ENCODE data around the gene PDSS1. TPM values are rescaled to one million over a fixed set of nuclear protein-coding genes. Genes with fewer than 3 reads are reported as not detected.
A peak's percentile ranks its signal among the peaks of the same experiment; 100 is the strongest.

Gene PDSS1
- total and polyA plus RNA-seq, 2 experiments from 2014 or later: 9.7 to 13.5 TPM

DNA sequence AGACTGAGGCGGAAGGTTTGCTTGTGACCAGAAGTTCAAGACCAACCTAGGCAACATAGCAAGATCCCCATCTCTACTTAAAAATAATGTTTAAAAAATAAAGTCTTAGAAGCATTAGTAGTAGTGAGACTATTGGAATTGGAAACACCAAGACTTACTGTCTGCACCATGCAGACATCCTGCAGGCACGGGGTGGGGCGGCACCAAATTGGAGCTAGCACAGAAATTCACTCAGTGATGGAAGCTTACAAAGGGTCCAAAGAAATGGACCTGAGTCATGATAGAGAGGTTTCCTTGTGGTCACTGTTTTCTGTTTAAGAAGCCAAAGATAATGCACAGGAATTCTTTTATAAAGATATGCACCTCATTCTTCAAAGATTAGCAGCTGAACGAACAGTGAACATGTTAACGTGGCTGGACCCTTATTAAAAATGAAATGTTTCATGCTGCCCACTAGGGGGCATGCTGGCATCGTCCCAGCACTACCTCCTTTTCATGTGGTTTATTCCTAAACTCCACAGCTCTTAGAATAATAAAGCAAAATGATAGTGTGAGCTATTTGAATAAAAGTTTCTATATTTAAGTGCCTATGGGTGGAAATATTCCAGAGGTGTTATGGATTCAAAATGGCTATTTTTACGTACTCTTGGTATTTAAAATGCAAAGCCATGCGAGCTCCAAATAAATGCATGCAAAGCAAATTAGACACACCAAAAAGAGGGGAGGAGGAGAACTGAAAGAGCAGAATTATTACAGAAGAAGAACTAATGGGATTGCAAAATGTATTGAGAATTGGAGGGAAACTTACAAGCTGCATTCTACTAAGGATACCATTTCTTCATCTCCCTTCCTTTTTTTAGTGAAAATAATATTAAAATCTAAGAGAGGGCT lies 28.6 kb downstream of the PDSS1 start:
- no peaks in the 10 kb centered on the region for H4K20me1 ChIP-seq (ENCODE audit: insufficient read depth, poor library complexity, severe bottlenecking)
- H3K79me2 ChIP-seq: no peaks in the 10 kb centered on the region
- H3K4me3 ChIP-seq: no peak overlapping the region
- H3K9me3 ChIP-seq (ENCODE audit: low read depth): no peaks in the 10 kb centered on the region
- H3K27me3 ChIP-seq: no peaks in the 10 kb centered on the region
- no peaks in the 10 kb centered on the region for H3K9me2 ChIP-seq (replicated peaks; ENCODE audit: insufficient read depth)
- no peak overlapping the region for H3K27ac ChIP-seq
- 61% methylated on average over 8 of the region's 8 CpGs for WGBS (ENCODE audit: low lambda C conversion rate, missing lambda C conversion rate)
- H3K4me2 ChIP-seq: no peak overlapping the region
- no peak overlapping the region for H2AFZ ChIP-seq
- H3K36me3 ChIP-seq (replicated peaks; ENCODE audit: insufficient read depth, low read depth): no peaks in the 10 kb centered on the region
- DNase-seq (ENCODE audit: low spot score): peak; percentile 72
- TF ChIP-seq EZH2phosphoT487 (IDR thresholded peaks at IDR 0.05; ENCODE audit: low read depth, severe bottlenecking, unreplicated experiment) (no peak), EZH2 (IDR thresholded peaks at IDR 0.05; ENCODE audit: borderline replicate concordance) (no peak)
- TF ChIP-seq, protein P1, sequence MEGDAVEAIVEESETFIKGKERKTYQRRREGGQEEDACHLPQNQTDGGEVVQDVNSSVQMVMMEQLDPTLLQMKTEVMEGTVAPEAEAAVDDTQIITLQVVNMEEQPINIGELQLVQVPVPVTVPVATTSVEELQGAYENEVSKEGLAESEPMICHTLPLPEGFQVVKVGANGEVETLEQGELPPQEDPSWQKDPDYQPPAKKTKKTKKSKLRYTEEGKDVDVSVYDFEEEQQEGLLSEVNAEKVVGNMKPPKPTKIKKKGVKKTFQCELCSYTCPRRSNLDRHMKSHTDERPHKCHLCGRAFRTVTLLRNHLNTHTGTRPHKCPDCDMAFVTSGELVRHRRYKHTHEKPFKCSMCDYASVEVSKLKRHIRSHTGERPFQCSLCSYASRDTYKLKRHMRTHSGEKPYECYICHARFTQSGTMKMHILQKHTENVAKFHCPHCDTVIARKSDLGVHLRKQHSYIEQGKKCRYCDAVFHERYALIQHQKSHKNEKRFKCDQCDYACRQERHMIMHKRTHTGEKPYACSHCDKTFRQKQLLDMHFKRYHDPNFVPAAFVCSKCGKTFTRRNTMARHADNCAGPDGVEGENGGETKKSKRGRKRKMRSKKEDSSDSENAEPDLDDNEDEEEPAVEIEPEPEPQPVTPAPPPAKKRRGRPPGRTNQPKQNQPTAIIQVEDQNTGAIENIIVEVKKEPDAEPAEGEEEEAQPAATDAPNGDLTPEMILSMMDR (IDR thresholded peaks at IDR 0.05; ENCODE audit: poor library complexity): peak; percentile 85
- H3K4me1 ChIP-seq (ENCODE audit: insufficient read depth): no peaks in the 10 kb centered on the region

DNA sequence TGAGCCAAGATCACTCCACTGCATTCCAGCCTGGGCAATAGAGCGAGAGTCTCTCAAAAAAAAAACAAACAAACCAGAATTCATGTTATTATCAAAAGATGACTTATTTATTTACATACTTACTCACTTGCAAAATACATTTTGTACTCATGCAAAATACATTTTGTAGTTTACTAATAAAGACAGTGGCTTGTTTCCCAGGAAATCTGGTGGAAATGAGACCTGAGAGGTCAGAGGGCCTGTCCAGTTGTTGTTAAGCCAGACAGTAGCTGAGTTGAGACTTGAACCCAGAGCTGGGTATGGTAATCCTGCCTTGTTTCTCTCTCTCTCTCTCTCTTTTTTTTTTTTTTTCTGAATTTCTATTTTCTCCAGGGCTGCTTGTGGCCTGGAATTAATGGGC lies 29.5 kb downstream of the PDSS1 start:
- Histone ChIP-seq H3K27me3 (no peaks in the 10 kb centered on the region), H3K9me3 (ENCODE audit: low read depth) (no peaks in the 10 kb centered on the region), H2AFZ (no peak overlapping the region), H3K36me3 (replicated peaks; ENCODE audit: insufficient read depth, low read depth) (no peaks in the 10 kb centered on the region), H3K4me1 (ENCODE audit: insufficient read depth) (no peaks in the 10 kb centered on the region), H3K4me2 (no peak overlapping the region), H3K9me2 (replicated peaks; ENCODE audit: insufficient read depth) (no peaks in the 10 kb centered on the region), H3K79me2 (no peaks in the 10 kb centered on the region), H3K4me3 (no peak overlapping the region), H3K27ac (no peak overlapping the region), H4K20me1 (ENCODE audit: insufficient read depth, poor library complexity, severe bottlenecking) (no peaks in the 10 kb centered on the region)
- TF ChIP-seq, protein P1 (IDR thresholded peaks at IDR 0.05; ENCODE audit: poor library complexity): no peak
- TF ChIP-seq EZH2phosphoT487 (IDR thresholded peaks at IDR 0.05; ENCODE audit: low read depth, severe bottlenecking, unreplicated experiment) (no peak), EZH2 (IDR thresholded peaks at IDR 0.05; ENCODE audit: borderline replicate concordance) (no peak)
- DNase-seq (ENCODE audit: low spot score): no peak
- WGBS (ENCODE audit: low lambda C conversion rate, missing lambda C conversion rate): 100% methylated on average over 1 of the region's 1 CpG

DNA sequence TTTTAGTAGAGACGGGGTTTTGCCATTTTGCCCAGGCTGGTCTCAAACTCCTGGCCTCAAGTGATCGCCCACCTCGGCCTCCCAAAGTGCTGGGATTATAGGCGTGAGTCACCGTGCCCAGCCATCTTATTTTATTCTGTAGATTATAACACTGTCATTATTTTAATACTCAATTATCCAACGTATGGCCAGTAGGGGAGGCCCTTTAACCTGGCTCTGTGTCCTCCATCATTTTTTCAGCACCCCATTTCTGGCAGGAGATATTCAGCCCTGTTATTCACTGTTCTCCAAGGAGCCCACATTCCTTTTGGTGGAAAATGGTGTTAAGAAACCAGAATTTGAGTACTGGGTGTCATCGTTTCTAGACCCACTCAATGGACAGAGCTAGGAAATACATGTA lies 31.5 kb downstream of the PDSS1 start:
- 95% methylated on average over 7 of the region's 7 CpGs for WGBS (ENCODE audit: low lambda C conversion rate, missing lambda C conversion rate)
- H4K20me1 ChIP-seq (ENCODE audit: insufficient read depth, poor library complexity, severe bottlenecking): no peaks in the 10 kb centered on the region
- DNase-seq (ENCODE audit: low spot score): no peak
- no peak overlapping the region for H3K4me2 ChIP-seq
- peaks cover 8% of the 10 kb centered on the region for H3K4me1 ChIP-seq (ENCODE audit: insufficient read depth)
- no peaks in the 10 kb centered on the region for H3K36me3 ChIP-seq (replicated peaks; ENCODE audit: insufficient read depth, low read depth)
- no peak overlapping the region for H3K4me3 ChIP-seq
- no peaks in the 10 kb centered on the region for H3K9me3 ChIP-seq (ENCODE audit: low read depth)
- no peaks in the 10 kb centered on the region for H3K27me3 ChIP-seq
- no peak for TF ChIP-seq EZH2phosphoT487 (IDR thresholded peaks at IDR 0.05; ENCODE audit: low read depth, severe bottlenecking, unreplicated experiment)
- TF ChIP-seq EZH2 (IDR thresholded peaks at IDR 0.05; ENCODE audit: borderline replicate concordance): no peak
- TF ChIP-seq, protein P1 (IDR thresholded peaks at IDR 0.05; ENCODE audit: poor library complexity): no peak
- H3K27ac ChIP-seq: no peak overlapping the region
- no peaks in the 10 kb centered on the region for H3K9me2 ChIP-seq (replicated peaks; ENCODE audit: insufficient read depth)
- H2AFZ ChIP-seq: no peak overlapping the region
- no peaks in the 10 kb centered on the region for H3K79me2 ChIP-seq
